GM18873 (cell line): Measurements from ENCODE around the gene RSPH1.

Experiments
- ATAC-seq: cut with Tn5 transposase; IDR thresholded peaks from one replicate; pipeline ENCODE4 v1.9.1; 2021; ENCODE audit warnings: mild to moderate bottlenecking, moderate library complexity, moderate number of reproducible peaks; ENCODE audit not compliant: unreplicated experiment, low FRiP score

RSPH1 gene

DNA sequence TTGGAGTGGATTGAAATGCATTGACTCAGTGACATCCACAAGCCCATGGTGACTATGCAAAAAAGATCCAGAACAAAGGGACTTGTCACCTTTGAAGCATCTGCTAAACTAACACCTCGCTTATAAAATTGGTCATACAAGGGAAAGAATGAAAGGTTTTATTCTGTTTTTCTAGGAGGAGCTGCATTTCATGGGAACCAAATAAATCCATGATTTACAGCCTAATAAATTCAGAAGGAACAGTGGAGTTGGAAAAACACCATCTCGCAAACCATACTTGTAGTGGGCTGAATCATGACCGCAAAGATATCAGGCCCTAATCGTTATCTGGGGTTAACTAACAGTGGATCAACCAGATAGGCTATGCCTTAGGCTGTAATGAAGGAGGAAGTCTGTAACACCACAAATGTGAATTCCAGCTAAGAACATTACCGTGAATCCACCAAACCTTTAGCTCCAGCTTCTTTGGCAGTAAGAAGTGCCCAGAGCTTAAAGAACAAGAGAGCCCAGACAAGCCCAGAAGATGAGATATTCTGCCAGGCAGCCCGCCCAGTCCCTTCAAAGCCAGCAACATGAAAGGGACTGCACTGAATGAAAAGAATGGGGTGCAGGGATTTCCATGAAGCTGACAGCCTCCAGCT, 27.4 kb downstream of the RSPH1 start:
- ATAC-seq, result no peak

DNA sequence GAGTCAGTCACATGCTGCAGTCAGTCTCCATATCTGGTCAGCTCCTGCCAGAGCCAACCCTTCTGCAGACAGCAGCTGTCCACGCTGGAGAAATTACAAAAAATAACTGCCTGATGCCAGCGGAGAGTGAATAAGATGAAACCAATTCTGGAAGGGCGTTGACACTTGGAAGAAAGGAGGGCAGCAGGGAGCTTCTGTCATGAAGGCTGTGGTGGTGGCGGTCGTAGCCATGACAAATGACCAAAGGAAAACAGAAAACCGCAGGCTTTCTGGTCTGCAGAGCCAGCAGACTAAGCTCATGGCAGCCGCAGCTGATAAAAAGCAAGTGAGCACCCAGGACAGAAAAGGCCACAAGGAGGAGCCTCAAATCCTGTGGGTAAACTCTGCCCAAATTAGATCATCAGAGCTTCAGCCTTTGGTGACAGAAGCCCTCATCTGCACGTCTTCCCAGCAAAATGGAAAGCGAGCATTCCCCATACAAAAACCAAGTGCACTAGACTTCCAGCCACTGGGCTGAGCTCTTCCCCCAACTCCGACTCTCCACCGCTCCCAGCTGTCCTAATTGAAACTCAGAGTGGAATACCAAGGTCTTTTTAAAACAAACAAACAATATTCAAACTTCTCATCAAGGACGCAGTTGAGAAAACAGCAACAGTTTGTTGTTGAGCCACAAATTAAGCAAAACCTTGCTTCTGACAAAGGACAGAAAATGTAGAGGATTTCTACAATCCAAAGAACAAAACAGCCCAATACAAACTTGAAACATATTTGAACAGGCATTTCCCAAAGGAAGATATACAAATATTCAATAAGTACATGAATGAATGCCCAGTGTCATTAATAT, 28.7 kb downstream of the RSPH1 start:
- no peak for ATAC-seq

GRCh38 chr21:42466700-42467099, 29.3 kb downstream of the RSPH1 start:
- no peak for ATAC-seq

GRCh38 chr21:42465803-42466127, 30.3 kb downstream of the RSPH1 start:
- no peak for ATAC-seq

- ATAC-seq, result no peak
Observed at GRCh38 chr21:42465008-42465802, 30.8 kb downstream of the RSPH1 start.

GRCh38 chr21:42463861-42464515, 32.0 kb downstream of the RSPH1 start:
- ATAC-seq, result no peak

DNA sequence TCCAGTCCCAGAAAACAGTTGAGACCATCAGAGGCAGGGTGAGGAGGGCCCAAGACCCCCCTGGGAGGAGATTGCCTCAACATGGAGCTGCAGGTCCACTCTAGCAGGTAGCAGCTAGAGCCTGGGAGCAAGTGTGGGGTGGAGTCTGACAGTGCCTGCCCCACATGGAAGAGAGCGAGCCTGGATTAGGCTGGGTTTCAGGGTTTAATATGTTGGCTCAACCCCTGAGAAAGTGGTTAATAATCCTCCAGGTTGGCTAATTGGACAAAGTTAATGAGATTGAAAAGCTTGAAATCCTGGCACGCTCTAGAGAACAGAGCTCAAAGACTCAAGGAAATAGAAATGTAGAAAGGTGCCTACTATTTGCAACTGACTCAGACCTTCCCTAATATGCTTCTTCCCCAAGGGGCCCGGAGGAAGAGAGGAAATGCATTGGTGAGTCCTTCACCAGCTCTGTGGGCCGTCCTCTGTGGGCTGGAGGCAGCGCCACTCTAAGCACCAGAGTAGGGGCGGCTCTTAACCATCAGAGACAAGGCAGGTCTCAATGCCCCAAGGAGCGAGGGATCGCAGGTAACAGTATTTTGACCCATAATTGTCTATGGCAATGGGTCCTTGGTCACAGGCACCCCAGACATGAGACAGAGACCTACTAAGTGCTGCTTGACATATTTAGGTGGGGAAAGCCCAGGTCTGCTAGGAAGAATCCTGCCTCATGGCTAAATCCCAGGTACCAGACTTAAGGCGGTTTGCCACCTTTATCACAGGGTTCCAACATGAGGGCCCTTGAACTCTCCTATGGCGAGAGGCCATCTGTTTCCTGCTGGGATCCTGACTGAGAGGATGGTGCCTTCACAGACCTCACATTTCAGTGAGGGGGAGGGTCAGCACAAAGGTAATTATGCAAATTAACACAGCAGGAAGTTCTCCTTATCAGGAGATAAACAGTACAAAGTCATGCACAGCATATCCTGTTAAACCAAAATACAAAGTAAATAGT, 33.8 kb downstream of the RSPH1 start:
- ATAC-seq, result no peak

DNA sequence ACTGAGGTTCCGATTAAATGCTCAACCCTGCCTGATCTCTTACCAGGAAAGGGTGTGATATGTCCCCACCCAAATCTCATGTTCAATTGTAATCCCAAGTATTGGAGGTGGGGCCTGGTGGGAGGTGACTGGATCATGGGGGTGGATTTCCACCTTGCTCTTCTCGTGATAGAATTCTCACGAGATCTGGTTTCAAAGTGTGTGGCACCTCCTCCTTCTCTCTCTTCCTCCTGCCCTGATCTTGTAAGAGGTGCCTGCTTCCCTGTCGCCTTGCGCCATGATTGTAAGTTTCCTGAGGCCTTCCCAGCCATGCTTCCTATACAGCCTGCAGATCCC, 34.9 kb downstream of the RSPH1 start:
- no peak for ATAC-seq

GRCh38 chr21:42460391-42461184, 35.4 kb downstream of the RSPH1 start:
- peak; percentile 49 for ATAC-seq

DNA sequence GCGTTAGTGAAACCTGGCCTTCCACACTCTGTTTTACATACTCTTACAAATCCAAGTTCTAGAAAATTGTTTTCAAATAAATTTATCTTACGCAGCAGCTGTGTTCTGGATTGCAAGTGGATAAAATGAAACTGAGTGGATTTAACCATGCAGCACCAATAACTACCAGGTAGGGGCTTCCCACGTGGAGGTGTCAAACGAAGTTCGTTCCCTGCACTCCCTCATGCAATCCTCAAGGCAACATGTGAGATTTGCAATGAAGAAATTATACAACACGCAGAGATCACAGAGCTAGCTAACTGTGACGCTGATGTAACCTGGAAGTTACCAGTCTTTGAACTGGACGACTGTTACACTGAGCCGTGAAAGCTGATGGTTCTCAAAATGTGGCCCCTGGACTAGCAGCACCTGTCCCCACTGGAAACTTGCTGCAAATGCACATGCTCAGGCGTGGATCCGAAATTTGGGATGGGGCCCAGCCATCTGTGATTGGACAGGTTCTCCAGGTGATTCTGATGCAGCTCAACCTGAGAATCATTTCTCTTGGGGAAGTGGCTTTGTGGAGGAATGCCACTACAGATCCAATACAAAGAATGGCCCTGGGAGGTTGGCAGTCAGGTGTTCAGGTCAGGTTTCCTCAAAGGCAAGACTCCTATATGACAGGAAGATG, 36.3 kb downstream of the RSPH1 start:
- no peak for ATAC-seq

- no peak for ATAC-seq
Observed at GRCh38 chr21:42459082-42459460, 37.0 kb downstream of the RSPH1 start.

GRCh38 chr21:42456457-42456856, 39.6 kb downstream of the RSPH1 start:
- no peak for ATAC-seq

DNA sequence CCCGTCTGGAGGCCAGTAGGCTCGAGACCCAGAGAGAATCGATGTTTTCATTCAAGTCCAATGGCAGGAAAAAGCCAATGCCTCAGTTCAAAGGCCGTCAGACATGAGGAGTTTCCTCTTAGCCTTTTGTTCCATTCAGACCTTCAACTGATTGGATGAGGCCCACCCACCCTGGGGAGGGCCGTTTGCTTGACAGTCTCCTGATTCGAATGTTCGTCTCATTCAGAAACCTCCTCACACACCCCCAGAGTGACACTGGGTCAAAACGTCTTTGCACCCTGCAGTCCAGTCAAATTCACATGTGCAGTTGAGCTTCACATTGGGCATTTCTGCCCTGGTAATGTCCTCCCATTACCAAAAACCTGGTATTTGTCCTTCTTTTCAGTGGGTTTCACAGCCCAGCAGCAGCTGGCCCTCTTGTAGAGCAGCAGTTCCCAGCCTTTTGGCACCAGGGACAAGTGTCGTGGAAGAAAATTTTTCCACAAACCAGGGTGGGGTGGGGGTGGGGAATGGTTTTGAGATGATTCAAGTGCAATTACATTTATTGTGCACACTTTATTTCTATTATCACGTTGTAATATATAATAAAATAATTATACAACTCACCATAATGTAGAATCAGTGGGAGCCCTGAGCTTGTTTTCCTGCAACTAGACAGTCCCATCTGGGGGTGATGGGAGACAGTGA, 40.1 kb downstream of the RSPH1 start:
- ATAC-seq, result no peak

DNA sequence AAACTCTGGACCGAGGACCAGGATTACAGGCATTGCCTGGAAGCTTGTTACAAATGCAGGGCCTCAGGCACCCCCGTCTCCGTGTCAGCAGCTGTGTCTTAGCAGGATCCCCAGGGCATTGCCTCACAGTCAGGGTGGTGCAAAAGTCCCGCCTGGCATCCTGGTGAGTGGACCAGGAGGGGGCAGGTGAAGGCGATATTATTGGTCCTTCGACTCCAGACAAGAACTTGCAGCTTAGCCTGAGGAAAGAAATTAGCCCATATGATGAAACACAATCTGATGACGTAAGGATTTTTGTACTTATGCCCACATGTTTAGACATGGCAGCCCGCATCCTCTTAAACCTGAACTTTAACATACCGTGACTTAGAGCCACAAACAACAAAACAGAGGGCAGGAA, 40.8 kb downstream of the RSPH1 start:
- ATAC-seq, result no peak

- ATAC-seq, result no peak
Observed at GRCh38 chr21:42454786-42455185, 41.2 kb downstream of the RSPH1 start.

DNA sequence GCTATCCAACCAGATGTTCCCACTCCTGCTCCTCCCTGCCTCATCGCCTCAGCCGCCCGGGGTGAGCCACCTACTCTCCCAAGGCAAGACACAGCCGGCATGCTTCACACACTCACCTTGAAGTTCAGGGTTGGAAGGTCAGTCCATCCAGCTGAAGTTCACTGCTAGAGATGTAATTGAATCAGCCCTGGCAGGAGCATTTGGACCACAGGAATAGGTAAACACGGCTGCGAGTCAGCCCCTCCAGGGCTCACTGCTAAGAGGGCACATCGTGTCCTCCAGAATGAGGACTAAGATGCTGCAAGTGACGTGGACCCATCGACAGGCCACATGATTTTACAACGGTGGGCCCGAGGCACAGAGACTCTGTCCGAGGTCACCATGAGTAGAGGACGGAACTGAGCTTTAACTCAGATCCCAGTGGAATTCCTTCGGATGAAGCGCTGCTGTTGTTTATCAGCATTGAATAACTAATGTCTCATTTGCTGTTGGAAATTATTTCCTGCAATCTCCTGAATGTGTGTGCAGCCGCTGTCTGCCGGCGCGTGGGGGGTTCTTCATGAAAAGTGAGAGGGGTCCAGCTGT, 41.9 kb downstream of the RSPH1 start:
- no peak for ATAC-seq

GRCh38 chr21:42453224-42453985, 42.6 kb downstream of the RSPH1 start:
- no peak for ATAC-seq
